Measurements from ENCODE around the gene WNT3A.

The WNT3A gene

GRCh38 chr1:228058949-228059633 is 52.3 kb downstream of the WNT3A start:
- peak; percentile 71 for DNase-seq

GRCh38 chr1:228059634-228060457 is 53.0 kb downstream of the WNT3A start:
- DNase-seq = peak; percentile 77

- DNase-seq = no peak
These were observed 53.8 kb downstream of the WNT3A start for GRCh38 chr1:228060458-228061190.

- no peak for DNase-seq
These were observed 54.8 kb downstream of the WNT3A start for GRCh38 chr1:228061411-228062084.

- no peak for DNase-seq
These were observed 55.4 kb downstream of the WNT3A start for GRCh38 chr1:228062085-228062791.

GRCh38 chr1:228062812-228063211 is 56.0 kb downstream of the WNT3A start:
- no peak for DNase-seq

GRCh38 chr1:228063251-228064191 is 56.7 kb downstream of the WNT3A start:
- no peak for DNase-seq

GRCh38 chr1:228064296-228064695 is 57.5 kb downstream of the WNT3A start:
- DNase-seq = no peak

- DNase-seq = no peak
These were observed 58.1 kb downstream of the WNT3A start for GRCh38 chr1:228064741-228065542.

- DNase-seq = no peak
These were observed 58.9 kb downstream of the WNT3A start for GRCh38 chr1:228065543-228066347.

GRCh38 chr1:228066416-228066815 is 59.6 kb downstream of the WNT3A start:
- no peak for DNase-seq

- DNase-seq = no peak
These were observed 60.3 kb downstream of the WNT3A start for GRCh38 chr1:228066891-228067654.

- DNase-seq = no peak
These were observed 61.6 kb downstream of the WNT3A start for GRCh38 chr1:228068359-228068758.

- DNase-seq = no peak
These were observed 63.4 kb downstream of the WNT3A start for GRCh38 chr1:228070173-228070572.

- no peak for DNase-seq
These were observed 64.1 kb downstream of the WNT3A start for GRCh38 chr1:228070851-228071250.

GRCh38 chr1:228071839-228072657 is 65.2 kb downstream of the WNT3A start:
- DNase-seq = no peak

- DNase-seq = no peak
These were observed 65.9 kb downstream of the WNT3A start for GRCh38 chr1:228072658-228073043.
